CD4-positive, alpha-beta T cell (primary cell): ENCODE results near the gene KPNA3. TPM values are rescaled to one million over a fixed set of nuclear protein-coding genes. Genes with fewer than 3 reads are reported as not detected.
A peak's percentile ranks its signal among the peaks of the same experiment; 100 is the strongest.

ENCODE experiments used
- ATAC-seq: fragments of 200-7000 bp; cut with Tn5 transposase; one replicate; pipeline ENCODE4 v1.10.0; 2022; ENCODE audit warnings: mild to moderate bottlenecking; ENCODE audit not compliant: poor library complexity
- CTCF ChIA-PET: fragments of 350-600 bp; sonication (Branson Sonifier 250); formaldehyde crosslinking; loops from one replicate; lab custom pipeline; 2021; ENCODE audit warnings: antibody characterized with exemption, inconsistent platforms; lab: Charles Lee
- POLR2A ChIA-PET: fragments of 350-600 bp; sonication (Branson Sonifier 250); formaldehyde crosslinking; loops from one replicate; lab custom pipeline; 2021; ENCODE audit warnings: antibody characterized with exemption, inconsistent platforms; lab: Charles Lee
- DNase-seq, 14 experiments: peaks; one replicate each; pipeline ENCODE4 v3.0.0-alpha.2; 2013 to 2020; ENCODE audit warnings: mixed read lengths in 2 of 14
- H3K27ac ChIP-seq, 2 donors: one replicate each; pipeline versions ENCODE4 v1.5.1 to v1.7.0; 2013; ENCODE audit warnings: low read length in 2 of 2, low read depth in 1 of 2, mild to moderate bottlenecking in 1 of 2
- H3K27me3 ChIP-seq, 2 experiments: 1 replicate in 1 of 2; 2 replicates in 1 of 2; pipeline versions ENCODE4 v1.6.1 to v1.7.0; 2013; ENCODE audit warnings: low read length in 2 of 2, control low read depth in 1 of 2, mild to moderate bottlenecking in 1 of 2, moderate library complexity in 1 of 2; ENCODE audit not compliant: insufficient read depth in 2 of 2, control insufficient read depth in 1 of 2
- H3K36me3 ChIP-seq: one replicate; pipeline ENCODE4 v1.6.1; 2013; ENCODE audit warnings: low read length, control low read depth; ENCODE audit not compliant: insufficient read depth
- H3K4me1 ChIP-seq: one replicate; pipeline ENCODE4 v1.6.1; 2013; ENCODE audit warnings: low read length, control low read depth; ENCODE audit not compliant: insufficient read depth
- H3K4me3 ChIP-seq: one replicate; pipeline ENCODE4 v1.5.1; 2013; ENCODE audit warnings: mild to moderate bottlenecking, low read length, moderate library complexity
- H3K9me3 ChIP-seq, 2 experiments: 1 replicate in 1 of 2; 2 replicates in 1 of 2; pipeline versions ENCODE4 v1.6.1 to v1.7.0; 2013; ENCODE audit warnings: low read length in 2 of 2, mild to moderate bottlenecking in 2 of 2, control low read depth in 1 of 2, moderate library complexity in 1 of 2; ENCODE audit not compliant: control insufficient read depth in 1 of 2, insufficient read depth in 1 of 2
- H3K27ac Mint-ChIP-seq: one replicate; pipeline ENCODE4 v1.8.0; 2020; ENCODE audit warnings: mixed read lengths
- H3K27me3 Mint-ChIP-seq: one replicate; pipeline ENCODE4 v1.8.0; 2021; ENCODE audit warnings: mixed read lengths
- H3K36me3 Mint-ChIP-seq: one replicate; pipeline ENCODE4 v1.8.0; 2021; ENCODE audit warnings: low read depth, mixed read lengths
- H3K4me1 Mint-ChIP-seq: one replicate; pipeline ENCODE4 v1.8.0; 2021; ENCODE audit warnings: low read depth, mixed read lengths
- H3K4me3 Mint-ChIP-seq: one replicate; pipeline ENCODE4 v1.8.0; 2020; ENCODE audit warnings: mild to moderate bottlenecking, mixed read lengths
- H3K9me3 Mint-ChIP-seq: one replicate; pipeline ENCODE4 v1.8.0; 2020; ENCODE audit warnings: mixed read lengths
- intact Hi-C, 2 experiments: fragments of 100-400 bp; cut with DNase I in 1 of 2; cut with micrococcal nuclease in 1 of 2; formaldehyde crosslinking; loops; one replicate each; pipeline versions ENCODE4 v1.15.1 to v1.9.0; 2023 to 2025; cut with DNase I, micrococcal nuclease
- polyA plus RNA-seq, 2 donors: library from polyadenylated mRNA; unstranded; fragments of 120-200 nt; gene quantifications; one replicate each; pipeline ENCODE4 v1.2.1, GENCODE V29; 2013
- total RNA-seq, 174 experiments: library from RNA in 2 of 174; stranded (reverse) in 2 of 174; gene quantifications; one replicate each; pipeline ENCODE4 v1.2.3 and lab custom pipeline; 2021 to 2026
- TF ChIP-seq, protein P1 (sequence below): fragments of 200-600 bp; IDR thresholded peaks from one replicate; pipeline ENCODE4 v1.8.0; 2022; ENCODE audit warnings: antibody characterized with exemption, mild to moderate bottlenecking

The KPNA3 gene
- 10 to 100 TPM; 15.7 to 17.3 TPM for total RNA-seq
- 21.4 TPM for polyA plus RNA-seq (2013, experiment 1 of 2)
- polyA plus RNA-seq (2013, experiment 2 of 2), result 23.8 TPM
- total RNA-seq (lab: John Stamatoyannopoulos, UW), result 26.3 to 149 (median 59.0) reads per million in 172 experiments

DNA sequence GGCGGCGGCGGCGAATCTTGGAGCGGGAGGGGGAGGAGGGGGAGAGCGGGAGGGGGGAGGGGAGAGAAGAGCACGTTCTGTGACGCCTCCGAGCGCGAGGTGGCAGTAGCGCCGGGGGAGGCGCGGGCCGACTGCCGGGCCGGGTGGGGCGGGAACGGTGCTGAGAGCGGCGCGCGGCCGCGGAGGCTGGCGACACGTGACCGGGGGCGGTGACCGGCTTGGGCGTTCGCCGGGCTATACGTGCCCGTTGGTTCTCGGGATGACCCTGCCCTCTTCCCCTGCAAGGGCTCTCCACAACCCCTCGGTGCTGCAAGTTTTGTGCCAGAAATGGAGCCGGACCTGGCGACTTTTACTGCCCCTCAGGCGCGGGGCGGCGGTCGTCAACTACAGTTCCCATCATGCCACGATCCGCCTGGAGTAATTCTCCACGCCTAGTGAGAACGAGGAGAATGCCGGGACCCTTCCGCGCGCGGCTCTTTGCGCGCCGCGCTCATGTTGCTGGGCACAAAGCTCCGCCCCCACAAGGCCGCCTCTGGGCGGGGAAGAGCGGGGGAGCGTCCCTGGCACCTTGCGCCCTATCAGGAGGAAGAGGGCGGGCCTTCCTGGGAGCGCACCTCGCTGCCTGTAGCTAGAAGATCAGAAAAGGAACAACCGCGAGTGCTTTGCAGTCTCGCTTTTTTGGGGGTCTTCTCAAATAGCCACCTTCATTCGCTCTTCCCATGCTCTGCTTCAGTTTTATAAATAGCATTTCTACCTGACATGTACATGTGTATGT lies at the start of gene KPNA3:
TSS of gene KPNA3 (minus strand) at position 133 of the 775 bp plus-strand sequence. CDS start 176 bp downstream, outside the sequence.
- H3K4me3 ChIP-seq, result peak within 1 kb of the TSS; percentile 84
- H3K27ac Mint-ChIP-seq, result peak within 1 kb of the TSS; percentile 95
- H3K9me3 ChIP-seq, result no peaks in the 10 kb centered on the region
- peak within 1 kb of the TSS; percentile 83 to 92 for H3K27ac ChIP-seq
- ATAC-seq (peak; percentile 89), DNase-seq (peak; percentile 90 to 98 (median 94))
- intact Hi-C loops, result loop anchor here (2.0 to 10.0 kb wide), 15 partner anchors 55 to 1790 kb away; partner anchors contain the start of genes CAB39L (in 2 of the 2), SETDB2 (in 2 of the 2), SPRYD7 (in 2 of the 2) and EBPL (in 1 of the 2)
- H3K4me3 Mint-ChIP-seq, result peak within 1 kb of the TSS; percentile 100
- H3K27me3 ChIP-seq, result no peaks in the 10 kb centered on the region
- CTCF ChIA-PET, result interaction anchor here (0.9 to 1.1 kb wide), 2 partner anchors 144 to 349 kb away, joined by 3 to 6 read pairs; partner anchors contain the start of genes CAB39L, SETDB2 and SPRYD7
- H3K4me1 Mint-ChIP-seq, result peaks cover 41% of the 10 kb centered on the region
- no peaks in the 10 kb centered on the region for H3K9me3 Mint-ChIP-seq
- peaks cover 14% of the 10 kb centered on the region for H3K36me3 Mint-ChIP-seq
- POLR2A ChIA-PET, result interaction anchor here (0.6 to 5.7 kb wide), 29 partner anchors 9 to 1852 kb away, joined by 3 to 45 read pairs (median 6); partner anchors contain the start of genes CAB39L, EBPL, FNDC3A and INTS6
- H3K36me3 ChIP-seq, result no peaks in the 10 kb centered on the region
- H3K27me3 Mint-ChIP-seq, result peaks cover 9% of the 10 kb centered on the region
- peaks cover 22% of the 10 kb centered on the region for H3K4me1 ChIP-seq
- TF ChIP-seq, protein P1, sequence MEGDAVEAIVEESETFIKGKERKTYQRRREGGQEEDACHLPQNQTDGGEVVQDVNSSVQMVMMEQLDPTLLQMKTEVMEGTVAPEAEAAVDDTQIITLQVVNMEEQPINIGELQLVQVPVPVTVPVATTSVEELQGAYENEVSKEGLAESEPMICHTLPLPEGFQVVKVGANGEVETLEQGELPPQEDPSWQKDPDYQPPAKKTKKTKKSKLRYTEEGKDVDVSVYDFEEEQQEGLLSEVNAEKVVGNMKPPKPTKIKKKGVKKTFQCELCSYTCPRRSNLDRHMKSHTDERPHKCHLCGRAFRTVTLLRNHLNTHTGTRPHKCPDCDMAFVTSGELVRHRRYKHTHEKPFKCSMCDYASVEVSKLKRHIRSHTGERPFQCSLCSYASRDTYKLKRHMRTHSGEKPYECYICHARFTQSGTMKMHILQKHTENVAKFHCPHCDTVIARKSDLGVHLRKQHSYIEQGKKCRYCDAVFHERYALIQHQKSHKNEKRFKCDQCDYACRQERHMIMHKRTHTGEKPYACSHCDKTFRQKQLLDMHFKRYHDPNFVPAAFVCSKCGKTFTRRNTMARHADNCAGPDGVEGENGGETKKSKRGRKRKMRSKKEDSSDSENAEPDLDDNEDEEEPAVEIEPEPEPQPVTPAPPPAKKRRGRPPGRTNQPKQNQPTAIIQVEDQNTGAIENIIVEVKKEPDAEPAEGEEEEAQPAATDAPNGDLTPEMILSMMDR, result no peak

DNA sequence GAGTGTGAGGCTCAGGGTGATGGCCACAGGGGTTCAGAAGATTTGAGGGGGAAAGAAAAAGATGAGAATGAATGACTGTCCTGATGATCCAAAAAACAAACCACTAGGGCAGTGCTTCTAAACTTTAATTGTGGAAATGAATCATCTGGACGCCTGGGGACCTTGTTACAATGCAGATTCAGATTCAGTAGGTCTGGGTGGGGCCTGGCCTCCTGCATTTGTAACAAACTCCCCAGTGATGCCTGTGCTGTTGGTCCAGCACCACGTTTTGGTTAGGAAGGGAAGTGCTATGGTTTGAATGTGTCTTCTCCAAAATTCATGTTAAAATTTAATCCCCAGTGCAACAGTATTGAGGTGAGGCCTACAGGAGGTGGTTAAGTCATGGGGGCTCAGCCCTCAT lies 49.5 kb upstream of the KPNA3 start:
- Mint-ChIP-seq H3K4me1 (no peaks in the 10 kb centered on the region), H3K27me3 (no peaks in the 10 kb centered on the region), H3K9me3 (no peaks in the 10 kb centered on the region), H3K36me3 (no peaks in the 10 kb centered on the region), H3K27ac (no peak overlapping the region), H3K4me3 (no peak overlapping the region)
- no peak overlapping the region for H3K4me3 ChIP-seq
- no peaks in the 10 kb centered on the region for H3K9me3 ChIP-seq
- no peaks in the 10 kb centered on the region for H3K36me3 ChIP-seq
- no peaks in the 10 kb centered on the region for H3K4me1 ChIP-seq
- no peak for DNase-seq
- no peak for ATAC-seq
- H3K27me3 ChIP-seq, result no peaks in the 10 kb centered on the region
- POLR2A ChIA-PET, result no interaction called here
- intact Hi-C loops, result loop anchor here in 1 of 2 experiments (10.0 kb wide), 1 partner anchor 1233 kb away; no protein-coding TSS in a partner anchor
- H3K27ac ChIP-seq, result no peak overlapping the region
- TF ChIP-seq, protein P1, result no peak
- CTCF ChIA-PET, result no interaction called here

DNA sequence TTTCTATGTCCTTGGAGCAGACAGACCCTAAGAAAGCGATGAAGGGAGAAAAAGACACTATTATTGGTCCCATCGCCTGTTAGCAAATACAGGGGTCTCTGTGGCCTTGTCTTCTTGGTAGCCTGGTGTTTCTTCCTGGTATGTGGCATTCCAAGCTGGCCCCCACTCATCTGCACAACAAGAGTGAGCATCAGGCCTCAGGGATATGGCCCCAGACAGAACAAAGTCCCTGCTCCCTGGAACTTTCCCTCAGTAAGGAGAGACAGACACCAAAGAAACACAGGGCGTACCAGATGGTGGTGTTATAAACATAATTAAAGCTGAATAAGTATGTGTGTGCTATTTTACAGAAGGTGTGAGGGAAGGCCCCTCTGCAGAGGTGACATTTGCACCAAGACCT lies 48.2 kb upstream of the KPNA3 start:
- H3K27me3 Mint-ChIP-seq, result no peaks in the 10 kb centered on the region
- H3K4me1 Mint-ChIP-seq, result no peaks in the 10 kb centered on the region
- ChIA-PET POLR2A (no interaction called here), CTCF (no interaction called here)
- H3K36me3 Mint-ChIP-seq, result no peaks in the 10 kb centered on the region
- no peaks in the 10 kb centered on the region for H3K36me3 ChIP-seq
- H3K9me3 ChIP-seq, result no peaks in the 10 kb centered on the region
- H3K27ac Mint-ChIP-seq, result no peak overlapping the region
- no peaks in the 10 kb centered on the region for H3K9me3 Mint-ChIP-seq
- intact Hi-C loops, result loop anchor here in 1 of 2 experiments (10.0 kb wide), 1 partner anchor 1234 kb away; no protein-coding TSS in a partner anchor
- no peaks in the 10 kb centered on the region for H3K4me1 ChIP-seq
- ATAC-seq (no peak), DNase-seq (no peak)
- H3K27ac ChIP-seq, result no peak overlapping the region
- TF ChIP-seq, protein P1, result no peak
- H3K4me3 ChIP-seq, result no peak overlapping the region
- H3K27me3 ChIP-seq, result no peaks in the 10 kb centered on the region
- H3K4me3 Mint-ChIP-seq, result no peak overlapping the region
